ENCODE measurements around the gene LRRC14B.

Gene LRRC14B

GRCh38 chr5:191036-191948, at the start of gene LRRC14B:
LRRC14B (plus strand) TSS chr5:191495; CDS start chr5:191539, 44 bp downstream.
- peak; percentile 39 to 63 for DNase-seq

- DNase-seq: no peak
Measured at GRCh38 chr5:141761-142160, 49.5 kb upstream of the LRRC14B start.

- no peak for DNase-seq
Measured at GRCh38 chr5:142246-142810, 49.0 kb upstream of the LRRC14B start.

DNA sequence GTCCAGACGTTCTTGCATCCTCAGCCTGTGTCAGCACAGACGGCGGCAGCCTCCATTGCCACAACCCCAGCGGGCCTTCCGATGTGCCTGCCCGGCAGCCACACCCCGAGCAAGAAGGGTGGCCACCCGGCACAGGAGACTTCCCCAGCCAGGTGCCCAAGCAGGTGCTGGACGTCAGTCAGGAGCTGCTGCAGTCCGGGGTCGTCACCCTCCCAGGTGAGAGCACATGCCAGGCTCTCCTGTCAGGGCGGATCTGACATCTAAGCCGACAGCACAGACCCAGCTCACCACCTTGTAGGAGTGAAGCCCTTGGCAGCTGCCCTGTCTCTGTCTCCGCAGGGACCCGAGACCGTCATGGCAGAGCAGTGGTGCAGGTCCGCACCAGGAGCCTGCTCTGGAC, 48.3 kb upstream of the LRRC14B start:
- DNase-seq: no peak

GRCh38 chr5:144941-145340, 46.4 kb upstream of the LRRC14B start:
- DNase-seq: no peak

- DNase-seq: no peak
Measured at GRCh38 chr5:145585-146323, 45.5 kb upstream of the LRRC14B start.

DNA sequence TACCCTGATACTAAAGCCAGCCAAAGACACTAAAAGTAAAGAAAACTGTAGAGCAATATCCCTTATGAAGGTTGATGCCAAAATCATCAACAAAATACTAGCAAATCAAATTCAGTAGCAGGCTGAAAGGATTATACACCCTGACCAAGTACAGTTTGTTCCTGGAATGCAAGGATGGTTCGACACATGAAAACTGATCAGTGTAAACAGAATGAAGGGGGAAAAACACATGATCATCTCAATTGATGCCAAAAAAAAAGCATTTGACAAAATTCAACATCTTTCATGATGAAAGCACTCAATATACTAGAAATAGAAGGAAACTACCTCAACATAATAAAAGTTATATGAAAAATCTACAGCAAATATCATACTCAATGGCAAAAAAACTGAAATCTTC, 43.5 kb upstream of the LRRC14B start:
- DNase-seq: no peak

DNA sequence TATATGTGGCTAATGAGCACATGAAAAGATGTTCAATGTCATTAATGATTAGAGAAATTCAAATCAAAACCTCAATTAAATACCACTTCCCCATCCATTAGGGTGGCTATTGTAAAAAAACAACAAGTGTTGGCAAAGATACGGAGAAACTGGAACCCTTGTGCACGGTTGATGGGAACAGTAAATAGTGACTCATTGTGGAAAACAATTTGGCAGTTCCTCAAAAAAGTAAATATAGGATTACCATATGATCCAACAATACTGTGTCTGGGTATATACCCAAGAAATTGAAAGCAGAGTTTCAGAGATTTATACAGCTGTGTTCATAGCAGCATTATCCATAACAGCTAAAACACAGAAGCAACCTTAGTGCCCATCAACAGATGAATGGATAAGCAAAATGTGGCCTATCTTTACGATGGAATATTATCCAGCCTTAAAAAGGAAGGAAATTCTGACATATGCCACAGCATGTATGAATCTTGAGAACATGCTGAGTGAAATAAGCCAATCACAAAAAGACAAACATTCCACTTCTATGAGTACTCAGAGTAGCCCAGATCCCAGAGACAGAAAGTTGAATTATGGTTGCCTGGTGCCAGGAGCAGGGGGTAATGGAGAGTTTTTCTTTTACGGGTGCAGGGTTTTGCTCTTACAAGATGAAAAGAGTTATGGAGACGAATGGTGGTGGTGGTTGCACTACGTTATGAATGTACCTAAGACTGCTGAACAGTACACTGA, 41.4 kb upstream of the LRRC14B start:
- peak; percentile 25 to 51 for DNase-seq

GRCh38 chr5:150746-151145, 40.5 kb upstream of the LRRC14B start:
- DNase-seq: no peak

- no peak for DNase-seq
Measured at GRCh38 chr5:152077-152476, 39.2 kb upstream of the LRRC14B start.

GRCh38 chr5:153256-153655, 38.0 kb upstream of the LRRC14B start:
- DNase-seq: no peak

DNA sequence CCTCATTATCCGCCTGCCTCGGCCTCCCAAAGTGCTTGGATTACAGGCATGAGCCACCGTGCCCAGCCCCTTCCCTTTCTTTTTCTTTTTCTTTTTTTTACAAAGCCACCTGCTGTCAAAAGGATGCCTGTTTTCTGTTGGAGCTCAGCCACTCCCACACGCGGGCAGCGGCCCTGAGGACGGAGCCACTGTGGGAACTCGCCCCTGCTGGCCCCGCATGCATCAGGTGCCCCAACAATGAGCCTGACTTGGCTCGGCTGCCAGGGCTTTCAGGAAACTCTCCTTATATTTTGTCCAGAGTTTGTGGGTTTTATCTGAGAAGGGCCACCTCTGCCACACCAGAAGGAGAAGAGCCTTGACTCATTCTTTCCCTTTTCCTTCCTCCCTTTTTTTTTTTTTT, 37.1 kb upstream of the LRRC14B start:
- no peak for DNase-seq

- no peak for DNase-seq
Measured at GRCh38 chr5:154826-155225, 36.5 kb upstream of the LRRC14B start.

DNA sequence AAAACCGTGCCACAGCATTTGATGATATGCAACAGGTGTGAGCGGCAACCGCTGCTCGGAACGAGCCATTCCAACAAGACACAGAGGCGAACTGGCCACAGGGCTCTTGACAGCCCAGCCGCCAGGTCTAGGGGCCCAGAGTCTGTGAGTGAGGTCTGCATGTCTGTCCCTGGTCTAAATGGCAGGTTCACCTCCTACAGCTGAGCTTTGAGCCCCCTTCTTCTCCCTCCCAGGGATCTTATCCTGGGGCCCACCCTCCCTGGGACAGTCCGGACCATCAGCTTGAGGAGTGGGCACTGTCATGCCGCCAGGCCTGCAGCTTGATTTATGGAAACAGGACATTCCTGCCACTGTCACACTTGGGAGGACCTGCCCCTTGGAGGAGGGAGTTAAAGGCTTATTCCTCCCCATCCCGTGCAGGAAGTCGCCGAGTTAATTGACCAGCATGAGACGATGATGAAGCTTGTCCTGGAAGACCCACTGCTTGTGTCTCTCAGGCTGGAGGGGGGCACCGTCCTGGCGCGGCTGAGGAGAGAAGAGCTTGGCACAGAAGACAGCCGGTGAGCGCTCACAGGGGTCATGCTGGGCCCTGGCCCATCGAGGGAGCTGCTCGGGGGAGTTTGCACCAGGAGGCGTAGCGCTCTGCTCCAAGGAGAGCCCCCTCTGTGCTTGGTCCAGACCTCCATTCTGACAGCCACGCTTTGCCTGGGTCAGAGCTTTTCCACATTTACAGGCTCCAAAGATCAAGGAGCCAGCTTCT, 35.5 kb upstream of the LRRC14B start:
- no peak for DNase-seq

DNA sequence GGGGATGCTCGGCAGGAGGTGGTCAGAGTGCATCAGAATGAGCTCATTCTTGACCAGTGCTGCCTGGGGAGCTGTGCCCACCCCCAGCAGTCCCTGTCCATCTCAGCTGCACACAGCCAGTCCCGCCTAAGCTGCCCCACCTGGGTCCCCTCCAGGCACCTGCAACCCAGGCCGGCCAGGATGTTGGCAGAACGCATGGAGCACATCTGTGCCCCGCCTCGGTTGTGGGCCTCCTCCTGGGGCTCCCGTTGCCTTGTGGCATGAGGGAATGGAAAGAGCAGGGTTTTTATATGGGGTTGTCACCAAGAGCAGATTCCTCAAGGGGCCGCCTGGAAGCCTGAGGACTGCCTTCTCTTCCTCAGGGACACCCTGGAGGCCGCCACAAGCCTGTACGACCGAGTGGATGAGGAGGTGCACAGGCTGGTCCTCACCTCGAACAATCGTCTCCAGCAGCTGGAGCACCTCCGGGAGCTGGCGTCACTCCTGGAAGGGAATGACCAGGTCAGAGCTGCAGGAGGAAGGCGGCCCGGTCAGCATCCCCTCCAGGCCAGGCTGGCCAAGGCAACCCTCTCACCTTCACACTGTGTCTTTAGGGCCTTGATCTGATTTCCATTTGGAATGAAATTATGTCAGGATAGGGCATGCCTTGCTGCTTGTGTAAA, 34.8 kb upstream of the LRRC14B start:
- no peak for DNase-seq

GRCh38 chr5:157126-157715, 34.1 kb upstream of the LRRC14B start:
- no peak for DNase-seq

GRCh38 chr5:157801-158200, 33.5 kb upstream of the LRRC14B start:
- DNase-seq: no peak

DNA sequence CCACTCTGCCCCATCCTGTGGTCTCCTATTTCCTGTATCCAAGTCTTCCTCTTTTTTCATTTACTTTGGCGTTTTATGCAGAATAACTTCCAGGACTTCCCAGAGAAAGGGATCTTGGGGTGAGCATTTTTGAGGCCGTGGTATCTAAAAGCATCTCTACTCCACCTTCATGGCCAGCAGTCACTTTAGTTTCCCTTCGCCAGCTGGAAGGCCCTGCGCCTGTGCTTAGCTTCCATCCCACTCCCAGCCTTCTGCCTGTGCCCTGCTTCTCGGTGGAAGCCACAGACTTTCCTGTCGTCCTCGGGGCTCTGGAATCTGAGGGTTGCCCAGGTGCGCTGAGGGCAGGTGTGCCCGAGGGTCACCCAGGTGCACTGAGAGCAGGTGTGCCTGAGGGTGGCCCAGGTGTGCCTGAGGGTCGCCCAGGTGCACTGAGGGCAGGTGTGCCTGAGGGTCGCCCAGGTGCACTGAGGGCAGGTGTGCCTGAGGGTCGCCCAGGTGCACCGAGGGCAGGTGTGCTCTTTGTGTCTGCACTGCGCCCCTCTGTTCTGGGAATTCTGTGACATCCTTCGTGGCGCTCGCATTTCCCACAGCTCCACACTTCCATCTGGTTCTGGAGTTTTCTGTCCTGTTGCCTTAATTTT, 32.4 kb upstream of the LRRC14B start:
- DNase-seq: no peak

GRCh38 chr5:159448-160172, 31.7 kb upstream of the LRRC14B start:
- DNase-seq: no peak

DNA sequence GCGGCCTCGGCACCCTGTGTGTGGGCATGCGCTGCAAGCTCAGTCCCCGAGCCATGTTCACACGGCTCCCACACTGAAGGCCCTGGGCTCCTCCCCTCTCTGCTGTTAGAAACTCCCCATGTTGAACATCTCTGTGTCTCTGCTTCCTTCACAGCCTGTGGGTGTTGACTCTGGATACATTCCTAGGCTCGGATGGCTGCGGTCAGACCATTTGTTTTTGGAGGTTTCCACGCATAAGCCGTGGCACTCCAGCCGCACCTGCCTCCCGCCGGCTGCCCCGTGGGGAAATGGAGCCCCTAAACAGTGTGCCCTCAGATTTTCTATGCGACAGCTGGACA, 31.2 kb upstream of the LRRC14B start:
- no peak for DNase-seq

Measured in SHP77 (cell line).